Brain microvascular endothelial cell (primary cell): ENCODE measurements around the gene TRIM56.

Experiments used
- DNase-seq: peaks from one replicate; pipeline ENCODE4 v3.0.0-alpha.2; 2020
- H3K27ac ChIP-seq: fragments of 250-450 bp; sonication (Bioruptor Pico); 2 replicates; pipeline ENCODE4 v1.5.1; 2020; ENCODE audit warnings: mild to moderate bottlenecking, moderate library complexity
- H3K27me3 ChIP-seq: fragments of 250-450 bp; sonication (Bioruptor Pico); replicated peaks from 2 replicates; pipeline ENCODE4 v1.5.1; 2020; ENCODE audit warnings: mild to moderate bottlenecking
- H3K36me3 ChIP-seq: fragments of 250-450 bp; sonication (Bioruptor Pico); replicated peaks from 2 replicates; pipeline ENCODE4 v1.5.1; 2020; ENCODE audit warnings: mild to moderate bottlenecking
- H3K4me3 ChIP-seq: 2 replicates; pipeline ENCODE4 v1.5.1; 2011; ENCODE audit warnings: low read depth, mild to moderate bottlenecking, control low read depth, low read length, moderate library complexity
- CTCF ChIP-seq: IDR thresholded peaks from 2 replicates; pipeline ENCODE4 v1.5.1; 2011; ENCODE audit warnings: low read depth, mild to moderate bottlenecking, moderate library complexity, low read length, control low read depth, inconsistent platforms; ENCODE audit errors: missing control alignments
- in situ Hi-C: cut with HindIII; loops from 2 replicates; pipeline ENCODE4 v1.10.0; 2017; ENCODE audit warnings: low sequenced_read_pairs, low pct_ligation_motif_present

The TRIM56 gene

GRCh38 chr7:101077303-101078086 is 7.8 kb upstream of the TRIM56 start:
- H3K4me3 ChIP-seq: no peak overlapping the region
- H3K36me3 ChIP-seq: no peaks in the 10 kb centered on the region
- DNase-seq: peak; percentile 75
- H3K27ac ChIP-seq: no peak overlapping the region
- TF ChIP-seq CTCF: peak; percentile 98
- no peaks in the 10 kb centered on the region for H3K27me3 ChIP-seq
- in situ Hi-C loops: no loop called here

GRCh38 chr7:101081432-101081831 is 3.8 kb upstream of the TRIM56 start:
- in situ Hi-C loops: no loop called here
- Histone ChIP-seq H3K36me3 (no peaks in the 10 kb centered on the region), H3K27me3 (no peaks in the 10 kb centered on the region), H3K4me3 (no peak overlapping the region), H3K27ac (no peak overlapping the region)
- no peak for DNase-seq
- no peak for TF ChIP-seq CTCF

- in situ Hi-C loops: no loop called here
- DNase-seq: no peak
- TF ChIP-seq CTCF: no peak
- peak overlapping the region; percentile 79 for H3K4me3 ChIP-seq
- no peaks in the 10 kb centered on the region for H3K27me3 ChIP-seq
- H3K36me3 ChIP-seq: peaks cover 21% of the 10 kb centered on the region
- peak overlapping the region; percentile 91 for H3K27ac ChIP-seq
These were observed 468 bp upstream of the TRIM56 start for GRCh38 chr7:101084865-101085161.

- Histone ChIP-seq H3K27me3 (no peaks in the 10 kb centered on the region), H3K36me3 (peaks cover 21% of the 10 kb centered on the region), H3K27ac (no peak overlapping the region), H3K4me3 (no peak overlapping the region)
- no peak for TF ChIP-seq CTCF
- no peak for DNase-seq
- in situ Hi-C loops: no loop called here
These were observed 2.2 kb downstream of the TRIM56 start for GRCh38 chr7:101087334-101088068.

GRCh38 chr7:101088069-101088425 is 2.8 kb downstream of the TRIM56 start:
- no peak for TF ChIP-seq CTCF
- in situ Hi-C loops: no loop called here
- Histone ChIP-seq H3K27ac (no peak overlapping the region), H3K36me3 (peaks cover 21% of the 10 kb centered on the region), H3K4me3 (no peak overlapping the region), H3K27me3 (no peaks in the 10 kb centered on the region)
- no peak for DNase-seq
